CD4-positive, alpha-beta T cell (primary cell): ENCODE data around the gene ZNF860. TPM values are rescaled to one million over a fixed set of nuclear protein-coding genes. Genes with fewer than 3 reads are reported as not detected.

Experiments used
- ATAC-seq: fragments of 200-7000 bp; cut with Tn5 transposase; one replicate; pipeline ENCODE4 v1.10.0; 2022; ENCODE audit warnings: mild to moderate bottlenecking; ENCODE audit not compliant: poor library complexity
- CTCF ChIA-PET: fragments of 350-600 bp; sonication (Branson Sonifier 250); formaldehyde crosslinking; loops from one replicate; lab custom pipeline; 2021; ENCODE audit warnings: antibody characterized with exemption, inconsistent platforms; lab: Charles Lee
- POLR2A ChIA-PET: fragments of 350-600 bp; sonication (Branson Sonifier 250); formaldehyde crosslinking; loops from one replicate; lab custom pipeline; 2021; ENCODE audit warnings: antibody characterized with exemption, inconsistent platforms; lab: Charles Lee
- DNase-seq, 14 experiments: peaks; one replicate each; pipeline ENCODE4 v3.0.0-alpha.2; 2013 to 2020; ENCODE audit warnings: mixed read lengths in 2 of 14
- H3K27ac ChIP-seq, 2 donors: one replicate each; pipeline versions ENCODE4 v1.5.1 to v1.7.0; 2013; ENCODE audit warnings: low read length in 2 of 2, low read depth in 1 of 2, mild to moderate bottlenecking in 1 of 2
- H3K27me3 ChIP-seq, 2 experiments: 1 replicate in 1 of 2; 2 replicates in 1 of 2; pipeline versions ENCODE4 v1.6.1 to v1.7.0; 2013; ENCODE audit warnings: low read length in 2 of 2, control low read depth in 1 of 2, mild to moderate bottlenecking in 1 of 2, moderate library complexity in 1 of 2; ENCODE audit not compliant: insufficient read depth in 2 of 2, control insufficient read depth in 1 of 2
- H3K36me3 ChIP-seq: one replicate; pipeline ENCODE4 v1.6.1; 2013; ENCODE audit warnings: low read length, control low read depth; ENCODE audit not compliant: insufficient read depth
- H3K4me1 ChIP-seq: one replicate; pipeline ENCODE4 v1.6.1; 2013; ENCODE audit warnings: low read length, control low read depth; ENCODE audit not compliant: insufficient read depth
- H3K4me3 ChIP-seq: one replicate; pipeline ENCODE4 v1.5.1; 2013; ENCODE audit warnings: mild to moderate bottlenecking, low read length, moderate library complexity
- H3K9me3 ChIP-seq, 2 experiments: 1 replicate in 1 of 2; 2 replicates in 1 of 2; pipeline versions ENCODE4 v1.6.1 to v1.7.0; 2013; ENCODE audit warnings: low read length in 2 of 2, mild to moderate bottlenecking in 2 of 2, control low read depth in 1 of 2, moderate library complexity in 1 of 2; ENCODE audit not compliant: control insufficient read depth in 1 of 2, insufficient read depth in 1 of 2
- H3K27ac Mint-ChIP-seq: one replicate; pipeline ENCODE4 v1.8.0; 2020; ENCODE audit warnings: mixed read lengths
- H3K27me3 Mint-ChIP-seq: one replicate; pipeline ENCODE4 v1.8.0; 2021; ENCODE audit warnings: mixed read lengths
- H3K36me3 Mint-ChIP-seq: one replicate; pipeline ENCODE4 v1.8.0; 2021; ENCODE audit warnings: low read depth, mixed read lengths
- H3K4me1 Mint-ChIP-seq: one replicate; pipeline ENCODE4 v1.8.0; 2021; ENCODE audit warnings: low read depth, mixed read lengths
- H3K4me3 Mint-ChIP-seq: one replicate; pipeline ENCODE4 v1.8.0; 2020; ENCODE audit warnings: mild to moderate bottlenecking, mixed read lengths
- H3K9me3 Mint-ChIP-seq: one replicate; pipeline ENCODE4 v1.8.0; 2020; ENCODE audit warnings: mixed read lengths
- CTCF ChIP-seq: fragments of 200-600 bp; IDR thresholded peaks from one replicate; pipeline ENCODE4 v1.8.0; 2022; ENCODE audit warnings: antibody characterized with exemption, mild to moderate bottlenecking
- intact Hi-C, 2 experiments: fragments of 100-400 bp; cut with DNase I in 1 of 2; cut with micrococcal nuclease in 1 of 2; formaldehyde crosslinking; loops; one replicate each; pipeline versions ENCODE4 v1.15.1 to v1.9.0; 2023 to 2025; cut with DNase I, micrococcal nuclease
- polyA plus RNA-seq, 2 donors: library from polyadenylated mRNA; unstranded; fragments of 120-200 nt; gene quantifications; one replicate each; pipeline ENCODE4 v1.2.1, GENCODE V29; 2013
- total RNA-seq, 174 experiments: library from RNA in 2 of 174; stranded (reverse) in 2 of 174; gene quantifications; one replicate each; pipeline ENCODE4 v1.2.3 and lab custom pipeline; 2021 to 2026

The ZNF860 gene
- not detected for total RNA-seq
- 0.16 TPM for polyA plus RNA-seq (2013, experiment 1 of 2)
- polyA plus RNA-seq (2013, experiment 2 of 2): 0.16 TPM
- total RNA-seq (lab: John Stamatoyannopoulos, UW): 0 to 2.1 (median 0.11) reads per million in 172 experiments

- no peaks in the 10 kb centered on the region for H3K9me3 Mint-ChIP-seq
- H3K27ac ChIP-seq: no peak within 1 kb of the TSS
- H3K4me1 Mint-ChIP-seq: peaks cover 11% of the 10 kb centered on the region
- H3K27ac Mint-ChIP-seq: no peak within 1 kb of the TSS
- H3K36me3 Mint-ChIP-seq: peaks cover 3% of the 10 kb centered on the region
- H3K36me3 ChIP-seq: no peaks in the 10 kb centered on the region
- H3K9me3 ChIP-seq: peaks cover 0 to 4% of the 10 kb centered on the region in 2 experiments
- no peak for TF ChIP-seq CTCF
- H3K4me1 ChIP-seq: peaks cover 18% of the 10 kb centered on the region
- ChIA-PET CTCF (no interaction called here), POLR2A (no interaction called here)
- intact Hi-C loops: no loop called here
- peak within 1 kb of the TSS; percentile 57 for H3K4me3 ChIP-seq
- H3K4me3 Mint-ChIP-seq: peak within 1 kb of the TSS; percentile 90
- DNase-seq (peak in 13 of 14 experiments; percentile 1 to 46 (median 13)), ATAC-seq (peak; percentile 66)
- H3K27me3 ChIP-seq: peaks cover 29 to 43% of the 10 kb centered on the region in 2 experiments
- H3K27me3 Mint-ChIP-seq: peaks cover 65% of the 10 kb centered on the region
Measured at GRCh38 chr3:31981206-31982181, at the start of gene ZNF860, which contains the start of gene OSBPL10. ZNF860 (plus strand) TSS chr3:31981750; CDS start chr3:31989080, 7,330 bp downstream. OSBPL10 (minus strand) TSS chr3:31981262; CDS start chr3:31981179, 83 bp downstream.

DNA sequence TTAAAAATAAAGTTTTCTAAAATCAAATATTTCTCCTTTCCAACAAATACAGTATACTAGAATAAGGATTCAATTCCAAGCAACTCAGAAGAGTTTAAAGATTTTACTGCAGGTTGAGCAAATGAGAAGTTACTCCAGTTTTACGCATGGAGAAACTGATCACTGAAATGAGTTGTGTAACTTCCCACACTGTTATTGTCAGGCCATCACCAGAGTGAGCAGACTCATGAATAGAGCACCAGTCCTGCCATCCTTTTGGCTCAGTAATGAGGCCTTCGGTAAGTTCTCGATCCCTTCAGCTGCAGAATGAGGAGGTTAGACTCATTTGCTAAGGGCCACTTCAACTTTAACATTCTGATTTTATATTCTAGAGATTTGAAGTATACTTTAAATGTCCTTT, 48.6 kb upstream of the ZNF860 start:
- no peaks in the 10 kb centered on the region for H3K27me3 ChIP-seq
- CTCF ChIA-PET: no interaction called here
- DNase-seq (no peak), ATAC-seq (no peak)
- H3K27ac ChIP-seq: no peak overlapping the region
- H3K27me3 Mint-ChIP-seq: no peaks in the 10 kb centered on the region
- no peaks in the 10 kb centered on the region for H3K4me1 Mint-ChIP-seq
- H3K36me3 Mint-ChIP-seq: no peaks in the 10 kb centered on the region
- H3K27ac Mint-ChIP-seq: no peak overlapping the region
- H3K4me3 ChIP-seq: no peak overlapping the region
- H3K36me3 ChIP-seq: no peaks in the 10 kb centered on the region
- intact Hi-C loops: no loop called here
- no peaks in the 10 kb centered on the region for H3K9me3 Mint-ChIP-seq
- no peak for TF ChIP-seq CTCF
- H3K9me3 ChIP-seq: no peaks in the 10 kb centered on the region
- POLR2A ChIA-PET: interaction anchor here (1.0 kb wide), 1 partner anchor 10 kb away, joined by 3 read pairs; no protein-coding TSS in a partner anchor
- H3K4me3 Mint-ChIP-seq: no peak overlapping the region
- no peaks in the 10 kb centered on the region for H3K4me1 ChIP-seq

DNA sequence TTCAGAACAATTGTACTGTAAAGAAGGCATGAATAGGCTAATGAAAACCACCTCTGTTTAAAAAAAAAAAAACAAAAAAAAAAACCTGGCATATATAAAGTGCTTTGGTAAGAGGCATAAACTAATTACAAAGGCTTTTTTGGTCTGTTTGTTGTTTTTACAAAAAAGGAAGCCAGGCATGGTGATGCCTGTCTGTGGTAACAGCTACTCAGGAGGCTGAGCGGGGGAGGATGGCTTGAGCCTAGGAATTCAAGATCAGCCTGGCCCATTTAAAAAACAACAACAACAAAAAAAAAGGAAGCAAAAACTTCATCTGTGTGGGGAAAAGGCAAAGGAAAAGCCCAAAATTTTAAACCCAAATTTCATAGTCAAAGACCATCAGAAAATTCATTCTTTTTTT, 47.5 kb upstream of the ZNF860 start:
- ChIA-PET CTCF (no interaction called here), POLR2A (no interaction called here)
- no peaks in the 10 kb centered on the region for H3K9me3 Mint-ChIP-seq
- intact Hi-C loops: no loop called here
- TF ChIP-seq CTCF: no peak
- no peak overlapping the region for H3K4me3 Mint-ChIP-seq
- H3K4me3 ChIP-seq: no peak overlapping the region
- no peaks in the 10 kb centered on the region for H3K9me3 ChIP-seq
- ATAC-seq (no peak), DNase-seq (no peak)
- no peak overlapping the region for H3K27ac Mint-ChIP-seq
- H3K36me3 ChIP-seq: no peaks in the 10 kb centered on the region
- no peaks in the 10 kb centered on the region for H3K36me3 Mint-ChIP-seq
- H3K4me1 ChIP-seq: no peaks in the 10 kb centered on the region
- H3K27ac ChIP-seq: no peak overlapping the region
- peaks cover 0 to 3% of the 10 kb centered on the region in 2 experiments for H3K27me3 ChIP-seq
- no peaks in the 10 kb centered on the region for H3K4me1 Mint-ChIP-seq
- no peaks in the 10 kb centered on the region for H3K27me3 Mint-ChIP-seq
